Frontal cortex (tissue), 4 donors: Measurements from ENCODE around the gene SLC12A5. TPM values are rescaled to one million over a fixed set of nuclear protein-coding genes. Genes with fewer than 3 reads are reported as not detected.
A peak's percentile ranks its signal among the peaks of the same experiment; 100 is the strongest.

Experiments used
- DNase-seq, 2 donors: peaks; one replicate each; pipeline ENCODE4 v3.0.0; 2012; ENCODE audit warnings: low spot score in 2 of 2
- FAIRE-seq: peaks from 2 replicates; lab custom pipeline; 2012; peaks lifted over from hg19 to GRCh38; lab: Jason Lieb, UNC
- total RNA-seq: library from RNA; depleted of rRNA; stranded (reverse); fragments of >200 nt; gene quantifications from one replicate; pipeline ENCODE4 v1.2.3, GENCODE V29; 2014
- donor health status: control.
- donor health status: control.
- donor health status: control.

Gene SLC12A5
- total RNA-seq, 1 donor from 2014 or later, result 18.8 TPM

DNA sequence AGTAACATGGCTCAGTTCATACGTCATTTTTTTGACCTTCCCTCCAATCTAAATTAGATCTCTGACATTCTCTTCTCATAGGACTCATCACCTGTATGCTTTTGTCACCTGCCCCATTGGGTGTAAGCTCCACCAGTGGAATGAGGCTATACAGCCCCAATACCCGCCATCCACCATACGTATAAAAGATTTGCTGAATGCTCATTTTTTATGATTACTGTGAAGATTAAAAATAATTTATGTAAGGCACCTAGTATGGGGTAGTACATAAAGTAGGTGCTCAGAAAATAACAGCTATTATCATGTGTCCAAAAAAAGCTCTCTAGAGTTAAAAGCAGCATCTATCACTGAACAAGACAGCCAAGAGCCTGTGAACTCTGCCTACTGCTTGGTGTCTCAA lies 36.7 kb downstream of the SLC12A5 start:
- DNase-seq (no peak), FAIRE-seq (no peak)

- no peak for DNase-seq
- no peak for FAIRE-seq
Observed at GRCh38 chr20:46070215-46070900, 41.3 kb downstream of the SLC12A5 start.

DNA sequence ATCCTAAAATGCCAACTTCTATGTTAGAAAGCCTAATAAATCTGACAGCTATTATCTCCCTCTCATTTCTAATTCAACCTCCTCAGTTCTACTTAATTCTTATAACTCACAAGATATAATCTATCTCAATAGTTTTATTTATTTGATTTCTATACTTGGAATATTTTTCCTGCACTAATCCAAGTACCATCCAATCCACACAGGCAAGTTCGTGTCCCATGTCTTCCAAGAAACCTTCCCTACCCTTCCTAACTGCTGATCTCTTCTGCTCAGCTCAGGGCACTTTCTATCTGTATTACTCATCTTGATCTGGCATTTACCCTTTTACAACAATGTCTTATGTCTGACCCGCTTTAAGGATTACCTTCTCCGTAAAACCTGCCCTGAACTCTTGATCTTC lies 42.6 kb downstream of the SLC12A5 start:
- DNase-seq, result no peak
- no peak for FAIRE-seq

GRCh38 chr20:46073024-46073423 lies 44.0 kb downstream of the SLC12A5 start:
- FAIRE-seq, result no peak
- no peak for DNase-seq

- DNase-seq (no peak), FAIRE-seq (no peak)
Observed at GRCh38 chr20:46073443-46073842, 44.4 kb downstream of the SLC12A5 start.

GRCh38 chr20:46074006-46074405 lies 45.0 kb downstream of the SLC12A5 start:
- no peak for DNase-seq
- no peak for FAIRE-seq

DNA sequence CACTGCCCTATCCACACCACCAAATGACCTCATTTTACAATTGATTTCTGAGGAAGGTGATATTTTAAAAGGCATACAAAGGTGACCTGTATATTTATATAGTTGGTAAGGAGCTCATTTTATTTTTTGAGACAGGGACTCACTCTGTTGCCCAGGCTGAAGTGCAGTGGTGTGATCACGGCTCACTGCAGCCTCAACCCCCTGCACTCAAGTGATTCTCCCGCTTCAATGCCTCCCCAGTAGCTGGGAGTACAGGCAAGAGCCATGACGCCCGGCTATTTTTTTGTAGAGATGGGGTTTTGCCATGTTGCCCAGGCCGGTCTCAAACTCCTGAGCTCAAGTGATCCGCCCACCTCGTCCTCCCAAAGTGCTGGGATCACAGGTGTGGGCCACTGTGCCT lies 47.8 kb downstream of the SLC12A5 start:
- DNase-seq (no peak), FAIRE-seq (no peak)

DNA sequence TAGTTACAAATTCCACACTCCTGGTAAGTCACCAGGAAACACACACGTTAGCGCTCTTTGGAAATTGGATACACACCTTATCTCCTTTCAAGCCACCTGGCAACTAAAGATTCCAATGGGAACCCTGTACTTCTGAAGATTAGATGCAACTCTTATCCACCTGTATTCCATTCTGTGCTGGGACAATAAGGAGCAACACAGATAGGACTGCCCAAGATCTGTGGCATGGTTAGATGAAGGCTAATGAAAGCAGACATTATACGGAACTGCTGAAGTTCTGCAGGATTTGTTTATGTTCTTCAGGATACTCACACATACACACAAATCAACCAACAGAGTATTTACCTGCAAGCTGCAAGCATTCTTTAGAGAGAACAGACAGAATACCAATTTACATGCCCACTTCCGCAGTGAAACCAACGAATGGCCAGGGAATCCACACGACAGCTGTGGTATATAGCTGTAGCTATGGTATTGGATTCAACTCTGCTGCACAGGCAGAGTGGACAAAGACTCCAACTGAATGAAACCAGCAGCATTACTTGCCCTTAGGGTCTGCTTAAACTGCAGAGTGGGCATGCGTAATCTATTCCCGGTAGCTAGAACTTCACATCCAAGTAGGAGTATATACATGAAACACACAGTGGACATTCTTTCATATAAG lies 48.8 kb downstream of the SLC12A5 start:
- DNase-seq, result no peak
- no peak for FAIRE-seq

DNA sequence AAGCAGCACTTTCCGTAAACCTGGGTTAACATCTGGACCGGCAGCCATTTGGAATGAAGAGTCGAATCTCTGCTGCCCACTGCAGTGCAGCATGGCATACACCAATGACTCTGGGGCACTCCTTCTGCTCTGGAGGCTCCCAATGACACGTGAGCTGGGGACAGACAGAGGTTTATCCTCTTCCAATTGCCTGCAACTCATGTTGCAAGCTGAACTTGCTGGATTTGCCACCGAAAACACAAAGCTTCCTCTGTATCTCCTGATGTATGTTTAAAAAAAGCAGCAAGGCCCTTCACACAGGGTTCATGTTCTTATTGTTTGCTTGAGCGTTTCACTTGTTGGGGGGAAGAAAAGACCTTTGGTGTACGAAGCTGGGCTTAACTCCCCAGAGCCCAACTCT lies 49.9 kb downstream of the SLC12A5 start:
- DNase-seq, result no peak
- FAIRE-seq, result no peak

GRCh38 chr20:46081074-46081473 lies 52.1 kb downstream of the SLC12A5 start:
- DNase-seq, result no peak
- FAIRE-seq, result no peak

DNA sequence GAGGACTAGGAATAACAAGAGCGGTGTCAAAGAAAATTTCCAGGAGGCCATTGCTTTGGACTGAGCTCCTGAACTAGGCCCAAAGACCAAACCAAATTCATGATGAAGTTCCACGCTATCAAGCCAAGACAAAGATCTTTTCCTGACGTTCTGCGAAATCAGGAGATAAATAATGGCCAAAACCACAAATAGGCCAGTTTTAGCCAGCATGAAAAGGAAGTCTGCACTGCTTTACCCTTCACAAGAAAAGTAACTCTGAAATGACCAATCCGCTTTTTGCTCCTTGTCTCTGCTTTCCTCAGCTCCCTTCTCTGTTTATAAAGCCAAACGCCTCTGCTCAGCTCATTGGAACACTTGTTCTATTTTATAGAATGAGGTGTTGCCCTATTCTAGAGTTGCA lies 54.1 kb downstream of the SLC12A5 start:
- FAIRE-seq (no peak), DNase-seq (no peak)

DNA sequence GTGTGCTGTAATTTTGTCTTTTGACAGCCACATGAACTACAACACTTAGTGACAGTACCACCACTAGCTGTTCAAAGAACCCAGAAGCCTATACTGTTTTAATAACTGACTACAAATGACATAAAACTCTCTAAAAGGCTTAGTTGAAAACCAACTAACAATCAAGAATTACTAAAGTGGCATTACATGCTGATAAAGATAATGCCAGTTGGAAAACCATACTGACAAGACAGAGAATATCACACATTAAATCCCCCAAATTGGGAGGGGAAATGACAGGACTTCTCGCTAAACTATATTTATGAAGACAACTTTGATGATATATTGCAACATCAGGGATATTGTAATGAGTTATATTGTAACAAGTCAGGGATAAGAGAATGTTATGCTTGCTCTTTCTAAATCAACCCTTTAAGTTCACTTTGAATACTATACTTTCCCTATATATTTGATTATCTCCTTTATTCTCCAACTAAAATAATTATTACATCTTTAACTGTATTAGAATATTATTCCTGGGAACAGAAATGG lies 54.6 kb downstream of the SLC12A5 start:
- DNase-seq (no peak), FAIRE-seq (no peak)

- FAIRE-seq (no peak), DNase-seq (no peak)
Observed at GRCh38 chr20:46084805-46085178, 55.8 kb downstream of the SLC12A5 start.

- DNase-seq (no peak), FAIRE-seq (no peak)
Observed at GRCh38 chr20:46085179-46085851, 56.3 kb downstream of the SLC12A5 start.

GRCh38 chr20:46087161-46087560 lies 58.1 kb downstream of the SLC12A5 start:
- no peak for DNase-seq

DNA sequence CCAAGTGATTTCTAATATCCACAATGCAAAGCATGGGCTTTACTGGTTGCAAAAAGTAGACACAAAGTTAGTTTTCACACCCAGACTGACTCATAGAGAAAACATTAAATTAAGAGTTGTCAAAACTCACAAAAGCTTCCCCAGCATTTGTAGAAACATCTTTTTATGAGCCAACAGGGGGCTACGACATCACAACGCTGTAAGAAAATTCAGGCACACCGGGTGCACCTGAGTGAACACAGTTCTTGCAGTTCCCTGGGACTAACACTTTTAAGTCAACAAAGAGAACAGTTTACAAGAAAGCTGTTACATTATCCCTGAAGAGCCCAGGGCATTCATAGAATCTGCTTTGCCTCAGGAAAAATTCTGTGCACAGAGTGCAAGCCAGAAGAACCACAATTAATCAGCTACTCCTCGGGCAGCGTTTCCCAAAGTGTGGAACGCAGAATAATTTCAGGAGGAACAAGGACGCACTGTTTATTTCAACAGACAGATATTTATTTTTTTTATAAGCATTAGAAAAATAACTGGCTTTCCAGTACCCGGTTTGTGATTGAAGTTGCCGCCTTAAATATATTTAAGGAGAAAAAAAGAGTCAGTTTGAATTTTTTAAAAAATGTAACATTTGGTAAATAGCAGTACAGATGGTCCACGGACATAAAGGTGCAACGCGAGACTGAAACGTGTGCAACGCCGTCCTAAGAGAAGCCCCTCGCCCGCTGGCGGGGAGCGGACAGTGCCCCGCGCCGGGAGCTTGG lies 59.6 kb downstream of the SLC12A5 start:
- FAIRE-seq (no peak), DNase-seq (no peak)

More at GRCh38 chr20:46087161-46087560, 58.1 kb downstream of the SLC12A5 start:
- FAIRE-seq, result no peak

DNA sequence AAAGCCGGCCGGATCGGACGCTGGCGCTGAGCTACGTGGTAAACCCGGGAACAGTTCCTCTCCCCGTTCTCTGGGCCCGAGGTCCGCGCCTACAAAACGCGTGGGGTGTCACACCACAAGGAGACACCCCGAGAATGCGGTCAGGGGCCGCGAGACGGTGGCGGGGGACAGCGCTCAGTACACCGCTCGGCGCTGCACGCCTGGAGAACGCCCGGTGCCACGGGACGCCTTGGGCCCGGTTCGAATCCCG lies 60.1 kb downstream of the SLC12A5 start:
- DNase-seq (peak in 1 of 2 donors; percentile 47), FAIRE-seq (no peak)

- no peak for FAIRE-seq
- peak; percentile 94 to 98 for DNase-seq
Observed at GRCh38 chr20:46089417-46090388, 60.7 kb downstream of the SLC12A5 start, which contains the start of gene NCOA5. TSS of gene NCOA5 (minus strand) at chr20:46089962. CDS start at chr20:46079424, 10,538 bp downstream.
